Measurements from ENCODE around the gene CDK7.

Gene CDK7

GRCh38 chr5:69299625-69300024 is 64.9 kb downstream of the CDK7 start:
- no peak for DNase-seq

- DNase-seq: no peak
Measured at GRCh38 chr5:69300537-69301203, 66.0 kb downstream of the CDK7 start.

- no peak for DNase-seq
Measured at GRCh38 chr5:69305512-69305911, 70.8 kb downstream of the CDK7 start.

GRCh38 chr5:69308046-69308553 is 73.4 kb downstream of the CDK7 start:
- DNase-seq: no peak

GRCh38 chr5:69309380-69309779 is 74.7 kb downstream of the CDK7 start:
- no peak for DNase-seq

GRCh38 chr5:69312459-69313160 is 77.9 kb downstream of the CDK7 start:
- DNase-seq: no peak

DNA sequence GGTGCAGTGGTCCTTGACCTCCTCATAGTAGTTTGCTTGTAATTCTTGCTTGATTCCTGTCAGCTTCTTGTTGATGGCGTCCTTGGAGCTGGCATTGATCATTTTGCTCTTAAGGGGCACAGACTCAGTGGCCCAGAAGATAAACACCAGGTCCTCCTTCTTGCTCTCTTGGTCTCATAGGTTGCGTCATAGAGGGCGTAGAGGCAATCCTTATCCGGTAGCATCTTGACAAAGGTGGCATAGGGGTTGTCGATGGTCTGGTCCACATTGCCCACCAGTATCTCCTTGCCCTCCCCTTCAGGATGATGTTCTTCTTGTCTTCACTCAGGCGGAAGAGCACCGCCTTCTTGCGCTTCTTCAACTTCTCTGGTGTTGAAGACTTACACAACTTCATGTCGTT is 78.7 kb downstream of the CDK7 start:
- no peak for DNase-seq

- no peak for DNase-seq
Measured at GRCh38 chr5:69315972-69316371, 81.3 kb downstream of the CDK7 start.

GRCh38 chr5:69317391-69317790 is 82.7 kb downstream of the CDK7 start:
- no peak for DNase-seq

DNA sequence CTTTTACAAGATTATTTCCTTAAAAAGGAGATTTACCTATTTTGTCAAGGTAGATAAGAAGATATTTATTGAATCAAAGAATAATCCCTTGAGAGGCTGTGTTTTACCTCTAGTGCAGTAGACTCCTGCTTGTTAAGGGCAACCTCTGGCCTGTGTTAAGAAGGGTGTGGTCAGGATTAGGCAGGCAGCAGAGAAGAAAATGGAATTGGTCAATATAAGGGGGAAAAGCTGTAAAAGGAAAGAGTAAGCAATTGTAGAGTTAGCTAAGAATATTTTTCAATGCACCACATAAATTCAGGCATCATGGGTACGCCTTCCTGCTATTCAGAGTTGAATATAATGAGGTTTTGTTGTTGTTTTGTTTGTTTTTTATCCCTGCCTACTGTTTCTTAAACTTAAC is 91.7 kb downstream of the CDK7 start:
- no peak for DNase-seq

Measured in SHP77 treated with DMSO at 0.1 percent for 48 hours (cell line).